Stimulated activated effector memory CD8-positive, alpha-beta T cell treated with anti-CD3 and anti-CD28 coated beads, Interleukin-12 subunit alpha, Interleukin-12 subunit beta, amount 100 ng/mL, for 72 hours (primary cell): ENCODE results near the gene N4BP2.

ENCODE experiments used
- ATAC-seq: fragments of 150-1000 bp; cut with Tn5 transposase; 2 replicates; pipeline ENCODE4 v1.10.0; 2021
- DNase-seq, 2 donors: peaks; one replicate each; pipeline ENCODE4 v3.0.0; 2021 to 2022; ENCODE audit warnings: low spot score in 2 of 2
- H3K27ac Mint-ChIP-seq: one replicate; pipeline ENCODE4 v1.8.0; 2022; ENCODE audit warnings: mild to moderate bottlenecking, mixed read lengths
- H3K36me3 Mint-ChIP-seq: one replicate; pipeline ENCODE4 v1.8.0; 2022; ENCODE audit warnings: mild to moderate bottlenecking, mixed read lengths
- H3K4me1 Mint-ChIP-seq: one replicate; pipeline ENCODE4 v1.8.0; 2022; ENCODE audit warnings: mixed read lengths
- H3K4me3 Mint-ChIP-seq: one replicate; pipeline ENCODE4 v1.8.0; 2022; ENCODE audit warnings: mild to moderate bottlenecking, mixed read lengths
- H3K9me3 Mint-ChIP-seq: one replicate; pipeline ENCODE4 v1.8.0; 2022; ENCODE audit warnings: mixed read lengths

N4BP2 gene

GRCh38 chr4:40164459-40164858 lies 107.8 kb downstream of the N4BP2 start:
- Mint-ChIP-seq H3K36me3 (no peaks in the 10 kb centered on the region), H3K4me3 (no peak overlapping the region), H3K27ac (no peak overlapping the region), H3K9me3 (peaks cover 10% of the 10 kb centered on the region), H3K4me1 (peaks cover 6% of the 10 kb centered on the region)
- ATAC-seq (no peak), DNase-seq (no peak)

GRCh38 chr4:40165916-40166315 lies 109.3 kb downstream of the N4BP2 start:
- ATAC-seq = no peak
- H3K9me3 Mint-ChIP-seq = peaks cover 10% of the 10 kb centered on the region
- H3K4me3 Mint-ChIP-seq = no peak overlapping the region
- H3K36me3 Mint-ChIP-seq = no peaks in the 10 kb centered on the region
- H3K4me1 Mint-ChIP-seq = peaks cover 6% of the 10 kb centered on the region
- no peak for DNase-seq
- no peak overlapping the region for H3K27ac Mint-ChIP-seq

GRCh38 chr4:40168070-40168469 lies 111.4 kb downstream of the N4BP2 start:
- no peak for ATAC-seq
- Mint-ChIP-seq H3K4me3 (no peak overlapping the region), H3K36me3 (no peaks in the 10 kb centered on the region), H3K27ac (no peak overlapping the region), H3K9me3 (peaks cover 10% of the 10 kb centered on the region), H3K4me1 (peaks cover 9% of the 10 kb centered on the region)
- DNase-seq = no peak

GRCh38 chr4:40170588-40170987 lies 113.9 kb downstream of the N4BP2 start:
- no peak for DNase-seq
- Mint-ChIP-seq H3K36me3 (no peaks in the 10 kb centered on the region), H3K4me1 (peaks cover 10% of the 10 kb centered on the region), H3K9me3 (peaks cover 10% of the 10 kb centered on the region), H3K27ac (no peak overlapping the region), H3K4me3 (no peak overlapping the region)
- ATAC-seq = no peak

- Mint-ChIP-seq H3K27ac (no peak overlapping the region), H3K4me1 (peaks cover 10% of the 10 kb centered on the region), H3K4me3 (no peak overlapping the region), H3K9me3 (no peaks in the 10 kb centered on the region), H3K36me3 (no peaks in the 10 kb centered on the region)
- ATAC-seq (peak; percentile 48), DNase-seq (no peak)
Observed at GRCh38 chr4:40173470-40173875, 116.8 kb downstream of the N4BP2 start.

- H3K36me3 Mint-ChIP-seq = no peaks in the 10 kb centered on the region
- H3K27ac Mint-ChIP-seq = no peak overlapping the region
- ATAC-seq (no peak), DNase-seq (no peak)
- no peaks in the 10 kb centered on the region for H3K9me3 Mint-ChIP-seq
- H3K4me1 Mint-ChIP-seq = peaks cover 14% of the 10 kb centered on the region
- no peak overlapping the region for H3K4me3 Mint-ChIP-seq
Observed at GRCh38 chr4:40176602-40177001, 120.0 kb downstream of the N4BP2 start.

- no peaks in the 10 kb centered on the region for H3K9me3 Mint-ChIP-seq
- no peak for ATAC-seq
- no peak overlapping the region for H3K27ac Mint-ChIP-seq
- H3K36me3 Mint-ChIP-seq = no peaks in the 10 kb centered on the region
- peaks cover 14% of the 10 kb centered on the region for H3K4me1 Mint-ChIP-seq
- DNase-seq = no peak
- no peak overlapping the region for H3K4me3 Mint-ChIP-seq
Observed at GRCh38 chr4:40177591-40177990, 120.9 kb downstream of the N4BP2 start.

GRCh38 chr4:40178672-40179071 lies 122.0 kb downstream of the N4BP2 start:
- Mint-ChIP-seq H3K36me3 (no peaks in the 10 kb centered on the region), H3K4me3 (no peak overlapping the region), H3K27ac (no peak overlapping the region), H3K4me1 (peaks cover 9% of the 10 kb centered on the region), H3K9me3 (no peaks in the 10 kb centered on the region)
- ATAC-seq = no peak
- DNase-seq = no peak

- no peaks in the 10 kb centered on the region for H3K9me3 Mint-ChIP-seq
- H3K27ac Mint-ChIP-seq = no peak overlapping the region
- H3K4me3 Mint-ChIP-seq = no peak overlapping the region
- no peaks in the 10 kb centered on the region for H3K36me3 Mint-ChIP-seq
- DNase-seq = no peak
- ATAC-seq = no peak
- peaks cover 12% of the 10 kb centered on the region for H3K4me1 Mint-ChIP-seq
Observed at GRCh38 chr4:40179360-40179759, 122.7 kb downstream of the N4BP2 start.

- no peak overlapping the region for H3K27ac Mint-ChIP-seq
Observed at GRCh38 chr4:40180356-40180755, 123.7 kb downstream of the N4BP2 start.

GRCh38 chr4:40182001-40182400 lies 125.4 kb downstream of the N4BP2 start:
- Mint-ChIP-seq H3K4me3 (no peak overlapping the region), H3K27ac (no peak overlapping the region), H3K9me3 (no peaks in the 10 kb centered on the region), H3K36me3 (no peaks in the 10 kb centered on the region), H3K4me1 (peaks cover 12% of the 10 kb centered on the region)
- ATAC-seq = no peak
- DNase-seq = peak in 1 of 2 donors; percentile 36

More at GRCh38 chr4:40180356-40180755, 123.7 kb downstream of the N4BP2 start:
- no peaks in the 10 kb centered on the region for H3K9me3 Mint-ChIP-seq
- no peak overlapping the region for H3K4me3 Mint-ChIP-seq
- DNase-seq (no peak), ATAC-seq (peak; percentile 39)
- peaks cover 12% of the 10 kb centered on the region for H3K4me1 Mint-ChIP-seq
- no peaks in the 10 kb centered on the region for H3K36me3 Mint-ChIP-seq

GRCh38 chr4:40182954-40183353 lies 126.3 kb downstream of the N4BP2 start:
- H3K27ac Mint-ChIP-seq = no peak overlapping the region
- H3K4me3 Mint-ChIP-seq = no peak overlapping the region

GRCh38 chr4:40183615-40184411 lies 127.2 kb downstream of the N4BP2 start:
- Mint-ChIP-seq H3K4me3 (peak overlapping the region; percentile 43), H3K4me1 (peaks cover 20% of the 10 kb centered on the region), H3K27ac (peak overlapping the region; percentile 45), H3K9me3 (no peaks in the 10 kb centered on the region), H3K36me3 (no peaks in the 10 kb centered on the region)
- peak in 1 of 2 donors; percentile 55 for DNase-seq
- peak; percentile 93 for ATAC-seq

More at GRCh38 chr4:40182954-40183353, 126.3 kb downstream of the N4BP2 start:
- no peaks in the 10 kb centered on the region for H3K9me3 Mint-ChIP-seq
- H3K4me1 Mint-ChIP-seq = peaks cover 19% of the 10 kb centered on the region
- no peaks in the 10 kb centered on the region for H3K36me3 Mint-ChIP-seq
- DNase-seq = no peak
- no peak for ATAC-seq

- DNase-seq (peak in 1 of 2 donors; percentile 47), ATAC-seq (no peak)
- Mint-ChIP-seq H3K27ac (peak overlapping the region; percentile 53), H3K36me3 (no peaks in the 10 kb centered on the region), H3K4me3 (no peak overlapping the region), H3K9me3 (no peaks in the 10 kb centered on the region), H3K4me1 (peaks cover 21% of the 10 kb centered on the region)
Observed at GRCh38 chr4:40185830-40186664, 129.4 kb downstream of the N4BP2 start.

- ATAC-seq = no peak
- Mint-ChIP-seq H3K9me3 (no peaks in the 10 kb centered on the region), H3K36me3 (no peaks in the 10 kb centered on the region), H3K4me3 (no peak overlapping the region), H3K4me1 (peaks cover 21% of the 10 kb centered on the region), H3K27ac (peak overlapping the region; percentile 21)
- no peak for DNase-seq
Observed at GRCh38 chr4:40186665-40187014, 130.0 kb downstream of the N4BP2 start.
